Heart left ventricle (tissue), 16 donors: ENCODE measurements around the gene OXA1L. TPM values are rescaled to one million over a fixed set of nuclear protein-coding genes. Genes with fewer than 3 reads are reported as not detected.

Source experiments
- ATAC-seq, 4 donors: fragments of 200-7000 bp; cut with Tn5 transposase; one replicate each; pipeline ENCODE4 v1.9.1; 2020 to 2022; ENCODE audit warnings: moderate library complexity in 4 of 4, mild to moderate bottlenecking in 3 of 4, moderate number of reproducible peaks in 1 of 4
- DNase-seq, 5 donors: peaks; one replicate each; pipeline ENCODE4 v3.0.0-alpha.2; 2020
- H3K27ac ChIP-seq, 12 donors: fragments of 200-600 bp; sonication (generic) in 4 of 12; one replicate each; pipeline versions ENCODE4 v1.5.0 to v1.8.0; 2016 to 2022; ENCODE audit warnings: mild to moderate bottlenecking in 2 of 12
- H3K27me3 ChIP-seq, 9 donors: fragments of 200-600 bp; sonication (generic) in 2 of 9; one replicate each; pipeline versions ENCODE4 v1.5.1 to v1.8.0; 2016 to 2022; ENCODE audit warnings: mild to moderate bottlenecking in 3 of 9
- H3K36me3 ChIP-seq, 9 donors: fragments of 200-600 bp; sonication (generic) in 2 of 9; one replicate each; pipeline versions ENCODE4 v1.5.0 to v1.8.0; 2018 to 2022; ENCODE audit warnings: mild to moderate bottlenecking in 2 of 9
- H3K4me1 ChIP-seq, 12 donors: fragments of 200-600 bp; sonication (generic) in 4 of 12; one replicate each; pipeline versions ENCODE4 v1.5.0 to v1.8.0; 2016 to 2022; ENCODE audit warnings: mild to moderate bottlenecking in 3 of 12
- H3K4me3 ChIP-seq, 12 donors: fragments of 200-600 bp; sonication (generic) in 4 of 12; one replicate each; pipeline versions ENCODE4 v1.5.0 to v1.8.0; 2017 to 2022; ENCODE audit warnings: mild to moderate bottlenecking in 9 of 12, moderate library complexity in 4 of 12
- H3K9me3 ChIP-seq, 12 donors: fragments of 200-600 bp; sonication (generic) in 4 of 12; one replicate each; pipeline versions ENCODE4 v1.5.0 to v1.8.0; 2016 to 2022; ENCODE audit warnings: mild to moderate bottlenecking in 1 of 12
- CTCF ChIP-seq, 12 donors: fragments of 200-600 bp; sonication (generic) in 4 of 12; IDR thresholded peaks; one replicate each; pipeline versions ENCODE4 v1.5.0 to v1.8.0; 2018 to 2022; ENCODE audit warnings: antibody characterized with exemption in 12 of 12, mild to moderate bottlenecking in 5 of 12
- POLR2A ChIP-seq, 2 donors: fragments of 450-650 bp; IDR thresholded peaks; one replicate each; pipeline ENCODE4 v1.6.1; 2017; ENCODE audit warnings: antibody characterized with exemption in 2 of 2, mild to moderate bottlenecking in 2 of 2, moderate library complexity in 2 of 2
- WGBS, 4 donors: extraction: QIAGEN DNeasy Blood & Tissue Kit in 2 of 4; methylation state at CpG; one replicate each; pipeline versions ENCODE4 v1.1.5 to v1.1.7; 2013 to 2018; 5-methylcytosine and 5-hydroxymethylcytosine counted together
- intact Hi-C, 10 donors: fragments of 100-400 bp; cut with DNase I; formaldehyde crosslinking; loops; one replicate each; pipeline versions ENCODE4 v1.11.1 to v1.14.2; 2022
- polyA plus RNA-seq, 2 donors: library from polyadenylated mRNA; stranded (reverse); fragments of 200-250 nt; gene quantifications; one replicate each; pipeline ENCODE4 v1.2.3, GENCODE V29; 2013
- total RNA-seq, 9 donors: library from RNA; depleted of rRNA in 2 of 9; stranded (reverse); fragments of >200 nt in 2 of 9; fragmentation: NEBNext Ultra II Directional in 3 of 9; extraction: Animal tissue kit (Norgen Biotek cat#: 25700) in 3 of 9; gene quantifications; one replicate each; pipeline versions ENCODE4 v1.1.0 to v1.2.4, GENCODE V29; 2016 to 2023
- donor health status: ischemic (EF 13 %, LVEDD 7.1; RV severe dilation, severe dysfunction).
- donor health status: healthy with polysubstance abuse.
- donor health status: DM: no; HTN: yes; CAD: no.
- donor health status: DM: no; HTN: no; CAD: no.
- donor health status: ischemic (EF 25% LVEDD 6.9; RV normal size, moderate dysfunction).
- donor health status: ischemic (EF 25% LVEDD 5.7; RV mildly dilated, moderate dysfunction).
- donor health status: healthy.
- donor health status: DM: yes; HTN: yes; CAD: no.
- donor health status: ischemic (EF 35%, LVEDD 5.7; RV mildly dilated, moderate dysfunction).
- donor health status: nonischemic (EF 11% LVEDD 7.7; RV severe dilation, severe dysfunction).
- donor health status: DM: yes; HTN: yes; CAD: no.
- donor health status: PGD.
- donor health status: ischemic (EF 29% LVEDD 5.4; RV normal size, mild dysfunction).
- donor health status: nonischemic (EF 23%, LVEDD 6.1; RV moderate dilation, normal function).

OXA1L gene
- total and polyA plus RNA-seq, 11 donors, result 91.5 to 205 (median 143) TPM

- Histone ChIP-seq H3K9me3 (no peaks in the 10 kb centered on the region), H3K36me3 (no peaks in the 10 kb centered on the region), H3K4me3 (peak overlapping the region in 1 of 12 donors; percentile 38), H3K27ac (no peak overlapping the region), H3K27me3 (no peaks in the 10 kb centered on the region), H3K4me1 (peaks cover 0 to 42% (median 4%) of the 10 kb centered on the region in 12 donors)
- intact Hi-C loops, result loop anchor here in 3 of 10 donors (10.0 kb wide), 2 partner anchors 158 to 258 kb away; no protein-coding TSS in a partner anchor
- no peak for TF ChIP-seq POLR2A (IDR thresholded peaks at IDR 0.05)
- no peak for TF ChIP-seq CTCF (IDR thresholded peaks at IDR 0.05)
- ATAC-seq (no peak), DNase-seq (no peak)
- WGBS, 4 donors, result 76 to 90% (median 82%) methylated on average over 9 of the region's 9 CpGs
Observed at GRCh38 chr14:22813145-22813544, 46.7 kb downstream of the OXA1L start.

- ATAC-seq (no peak), DNase-seq (no peak)
- peak overlapping the region in 1 of 12 donors; percentile 91 for H3K27ac ChIP-seq
- WGBS, 4 donors, result 84 to 91% (median 86%) methylated on average over 7 of the region's 7 CpGs
- H3K4me1 ChIP-seq, result peaks cover 0 to 45% (median 8%) of the 10 kb centered on the region in 12 donors
- H3K9me3 ChIP-seq, result no peaks in the 10 kb centered on the region
- TF ChIP-seq CTCF (IDR thresholded peaks at IDR 0.05) (no peak), POLR2A (IDR thresholded peaks at IDR 0.05) (no peak)
- no peaks in the 10 kb centered on the region for H3K36me3 ChIP-seq
- intact Hi-C loops, result loop anchor here in 3 of 10 donors (10.0 kb wide), 2 partner anchors 160 to 260 kb away; no protein-coding TSS in a partner anchor
- H3K4me3 ChIP-seq, result peak overlapping the region in 4 of 12 donors; percentile 23 to 57 (median 34)
- H3K27me3 ChIP-seq, result no peaks in the 10 kb centered on the region
Observed at GRCh38 chr14:22814373-22814772, 47.9 kb downstream of the OXA1L start.

GRCh38 chr14:22814941-22815713 lies 48.6 kb downstream of the OXA1L start, which contains the start of gene SLC7A7:
Gene SLC7A7 (minus strand): TSS chr14:22815435. CDS start chr14:22813398, 2,037 bp downstream.
- H3K27ac ChIP-seq, result peak within 1 kb of the TSS in 5 of 12 donors; percentile 4 to 91 (median 29)
- peaks cover 0 to 52% (median 15%) of the 10 kb centered on the region in 12 donors for H3K4me1 ChIP-seq
- H3K9me3 ChIP-seq, result no peaks in the 10 kb centered on the region
- 57 to 62% (median 59%) methylated on average over 10 of the region's 10 CpGs for WGBS, 4 donors
- H3K36me3 ChIP-seq, result no peaks in the 10 kb centered on the region
- ATAC-seq, result peak in 3 of 4 donors; percentile 13 to 51 (median 37)
- DNase-seq, result no peak
- peak within 1 kb of the TSS in 7 of 12 donors; percentile 10 to 57 (median 28) for H3K4me3 ChIP-seq
- intact Hi-C loops, result loop anchor here in 7 of 10 donors (5.0 to 10.0 kb wide), 7 partner anchors 158 to 423 kb away; no protein-coding TSS in a partner anchor
- no peaks in the 10 kb centered on the region for H3K27me3 ChIP-seq
- no peak for TF ChIP-seq CTCF (IDR thresholded peaks at IDR 0.05)
- TF ChIP-seq POLR2A (IDR thresholded peaks at IDR 0.05), result no peak
